Mesenteric fat pad (tissue), 1 donor: ENCODE data around the gene TANC1. TPM values are rescaled to one million over a fixed set of nuclear protein-coding genes. Genes with fewer than 3 reads are reported as not detected.
"Not testable (repeated sequence)": the region's sequence is repeated elsewhere in the genome, so short reads cannot be mapped to it uniquely, and the experiment has no call there.

ENCODE experiments used
- DNase-seq: peaks from one replicate; pipeline ENCODE4 v3.0.0-alpha.2; 2020; ENCODE audit warnings: low spot score
- total RNA-seq: library from RNA; stranded (reverse); fragmentation: NEBNext Ultra II Directional; extraction: Animal tissue kit (Norgen Biotek cat#: 25700); gene quantifications from one replicate; pipeline ENCODE4 v1.2.1, GENCODE V29; 2021
- donor health status: DM: yes; HTN: yes; CAD: no.

Gene TANC1
- total RNA-seq, 1 donor from 2014 or later, result 27.9 TPM

DNA sequence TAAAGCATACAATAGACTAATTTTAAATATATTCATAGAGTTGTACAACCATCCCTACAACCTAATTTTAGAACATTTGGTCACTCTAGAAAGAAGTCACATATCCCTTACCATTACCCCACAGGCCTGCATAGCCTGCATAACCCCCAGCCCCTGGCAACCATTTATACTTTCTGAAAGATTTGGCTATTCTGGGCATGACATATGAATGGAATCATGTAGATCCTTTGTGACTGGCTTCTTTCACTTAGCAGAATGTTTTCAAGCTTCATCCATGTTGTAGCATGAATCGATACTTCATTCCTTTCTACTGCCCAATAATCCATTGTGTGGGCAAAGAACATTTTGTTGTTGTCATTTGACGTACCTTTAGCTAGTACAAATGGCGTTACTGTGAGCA lies 166.5 kb downstream of the TANC1 start:
- DNase-seq, result no peak

- DNase-seq, result no peak
Measured at GRCh38 chr2:159136391-159136790, 168.0 kb downstream of the TANC1 start.

DNA sequence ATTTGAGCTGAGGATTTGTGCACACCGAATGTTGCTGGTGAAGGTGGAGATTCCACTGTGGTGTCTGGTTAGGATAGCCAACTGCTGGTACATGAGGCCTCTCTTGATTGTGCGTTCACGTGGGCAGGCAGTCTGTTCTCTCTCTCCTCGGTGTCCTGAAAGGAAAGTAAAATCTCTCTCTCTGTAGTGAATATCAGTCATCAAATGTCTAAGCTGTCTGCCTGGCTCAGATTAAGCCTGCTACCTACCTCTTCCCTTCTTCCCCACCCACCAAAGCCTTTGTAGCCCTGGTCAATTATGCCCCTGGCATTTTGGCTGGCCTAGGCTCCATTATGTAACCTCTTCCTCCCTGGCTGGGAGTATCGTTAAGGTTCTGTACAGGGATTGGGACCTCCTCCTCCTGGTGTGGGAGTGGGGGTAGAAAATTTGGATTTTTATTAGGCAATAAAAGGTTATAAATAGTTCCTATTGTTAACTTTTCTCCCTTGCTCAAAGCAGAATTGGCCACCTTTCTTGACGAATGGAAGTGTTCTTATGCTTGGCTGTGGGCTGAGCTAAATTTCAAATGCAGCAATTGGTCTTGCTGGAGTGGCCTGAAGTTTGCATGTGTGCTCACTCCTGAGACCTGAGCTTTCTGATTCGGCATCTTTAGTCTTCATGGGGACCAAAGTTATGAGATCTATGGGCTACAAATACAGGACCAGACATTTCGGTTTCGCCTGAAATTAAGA lies 169.2 kb downstream of the TANC1 start:
- DNase-seq, result no peak

DNA sequence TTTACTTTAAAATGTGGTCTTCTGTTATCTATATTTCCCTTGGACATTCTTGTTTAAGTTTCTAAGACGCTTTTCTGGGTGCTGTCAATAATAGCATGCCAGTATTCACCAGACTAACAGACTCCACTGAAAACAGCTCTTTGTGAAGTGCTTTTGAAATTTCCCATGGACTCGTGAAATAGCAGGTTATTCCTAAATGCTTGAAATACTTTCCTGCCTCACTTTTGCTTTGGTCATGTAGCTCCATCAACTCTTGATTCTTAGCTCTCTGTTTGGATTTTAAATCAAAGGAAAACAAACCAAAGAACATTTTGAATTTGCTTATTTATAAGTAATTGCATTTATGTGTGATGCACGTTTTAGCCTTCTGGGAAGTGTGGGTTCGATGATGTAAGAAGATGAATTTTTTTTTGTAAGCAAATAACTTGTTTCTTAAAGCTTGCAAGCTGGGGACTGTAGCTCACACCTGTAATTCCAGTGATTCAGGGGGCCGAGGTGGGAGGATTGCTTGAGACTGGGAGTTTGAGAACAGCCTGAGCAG lies 170.3 kb downstream of the TANC1 start:
- DNase-seq, result no peak

GRCh38 chr2:159139216-159139933 lies 170.9 kb downstream of the TANC1 start:
- no peak for DNase-seq

- no peak for DNase-seq
Measured at GRCh38 chr2:159140070-159140769, 171.8 kb downstream of the TANC1 start.

GRCh38 chr2:159140821-159141220 lies 172.4 kb downstream of the TANC1 start:
- DNase-seq, result not testable (repeated sequence)

- DNase-seq, result no peak
Measured at GRCh38 chr2:159144776-159145614, 176.6 kb downstream of the TANC1 start.

DNA sequence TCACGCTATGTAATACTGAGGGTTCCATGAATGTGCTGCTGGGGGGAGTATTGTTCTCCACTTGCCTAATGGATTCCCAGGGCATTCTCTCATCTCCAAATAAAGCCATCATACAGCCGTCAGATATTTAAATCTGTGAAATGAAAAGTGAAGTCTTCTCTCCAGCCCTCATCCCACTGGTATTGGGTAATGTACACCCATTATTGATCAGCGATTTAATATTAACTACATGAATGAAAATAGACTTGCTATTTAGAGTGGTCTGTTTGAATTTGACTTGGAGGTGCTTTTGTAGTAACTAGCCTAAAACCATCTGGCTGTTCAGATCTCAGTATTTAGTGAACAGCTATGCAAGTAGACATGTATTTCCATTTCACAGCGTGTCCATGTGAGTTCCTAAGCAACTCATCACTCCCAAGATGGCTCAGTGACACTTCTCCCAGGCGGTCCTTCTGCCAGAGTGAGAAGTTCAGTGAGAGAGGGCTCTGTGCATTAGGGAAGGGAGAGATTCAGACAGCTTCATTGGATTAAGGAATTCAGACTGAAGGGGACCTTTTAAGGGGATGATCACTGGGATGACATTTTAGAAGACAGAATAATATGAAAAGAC lies 177.4 kb downstream of the TANC1 start:
- DNase-seq, result no peak

GRCh38 chr2:159146996-159147666 lies 178.7 kb downstream of the TANC1 start:
- no peak for DNase-seq

- no peak for DNase-seq
Measured at GRCh38 chr2:159147690-159148089, 179.2 kb downstream of the TANC1 start.

- DNase-seq, result no peak
Measured at GRCh38 chr2:159148901-159149300, 180.5 kb downstream of the TANC1 start.

- no peak for DNase-seq
Measured at GRCh38 chr2:159149747-159150146, 181.3 kb downstream of the TANC1 start.

DNA sequence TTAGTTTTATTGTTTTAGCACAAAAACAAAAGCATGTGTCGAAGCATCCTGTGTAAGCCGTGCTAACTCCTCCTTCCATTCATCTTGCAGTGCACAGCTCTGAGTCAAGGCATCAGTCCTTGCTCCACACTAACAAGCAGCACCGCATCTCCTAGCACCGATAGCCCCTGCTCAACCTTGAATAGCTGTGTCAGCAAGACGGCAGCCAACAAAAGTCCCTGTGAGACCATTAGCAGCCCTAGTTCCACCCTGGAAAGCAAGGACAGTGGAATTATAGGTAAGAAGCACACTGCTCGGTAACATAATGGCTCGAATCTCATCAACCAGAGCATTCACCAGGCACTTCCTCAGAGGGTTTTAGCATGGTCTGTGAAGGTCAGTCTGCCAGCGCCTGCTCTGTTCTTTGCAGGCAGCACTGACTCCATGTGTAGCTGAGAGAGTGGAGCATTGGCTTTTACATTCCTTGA lies 181.9 kb downstream of the TANC1 start:
- DNase-seq, result no peak

DNA sequence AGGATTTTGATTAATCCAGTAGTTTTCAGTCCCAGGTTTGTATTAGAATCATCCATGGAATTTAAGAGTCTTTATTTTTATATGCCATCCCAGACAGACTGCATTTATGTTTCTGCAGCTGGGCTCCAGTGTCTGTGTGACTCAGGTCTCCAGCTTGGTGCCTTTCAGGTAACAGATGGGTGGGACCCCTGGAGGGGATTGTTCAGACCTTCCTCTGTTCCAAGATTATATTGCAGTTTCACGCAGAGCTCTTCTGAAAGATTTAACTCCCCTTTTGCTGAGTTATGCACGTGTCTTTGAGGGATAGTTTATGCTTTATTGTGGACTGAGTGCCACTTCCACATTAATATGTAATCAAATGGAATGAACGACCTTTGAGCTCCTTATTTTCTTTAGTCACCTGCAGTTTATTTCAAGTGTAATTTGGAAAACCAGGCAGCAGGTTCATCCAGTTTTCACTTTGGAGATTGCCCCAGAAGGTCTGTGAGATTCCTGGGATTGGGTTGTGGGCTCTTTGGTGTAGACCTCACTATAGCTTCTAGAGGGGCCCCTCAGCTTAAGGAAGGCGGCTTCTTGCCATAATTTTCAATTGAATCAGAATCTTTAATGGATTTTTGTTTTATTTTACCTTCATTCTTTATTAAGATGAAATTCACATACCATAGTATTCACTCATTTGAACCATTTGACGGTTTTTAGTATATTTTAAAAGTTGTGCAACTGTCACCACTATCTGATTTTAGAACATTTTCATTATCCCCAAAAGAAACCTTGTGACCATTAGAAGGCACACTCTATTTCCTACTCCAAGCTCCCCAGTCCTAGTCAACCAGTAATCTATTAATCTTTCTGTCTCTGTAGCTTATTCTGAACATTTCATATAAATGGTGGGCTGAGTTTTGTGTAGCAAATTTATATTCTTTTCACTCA lies 183.0 kb downstream of the TANC1 start:
- no peak for DNase-seq

DNA sequence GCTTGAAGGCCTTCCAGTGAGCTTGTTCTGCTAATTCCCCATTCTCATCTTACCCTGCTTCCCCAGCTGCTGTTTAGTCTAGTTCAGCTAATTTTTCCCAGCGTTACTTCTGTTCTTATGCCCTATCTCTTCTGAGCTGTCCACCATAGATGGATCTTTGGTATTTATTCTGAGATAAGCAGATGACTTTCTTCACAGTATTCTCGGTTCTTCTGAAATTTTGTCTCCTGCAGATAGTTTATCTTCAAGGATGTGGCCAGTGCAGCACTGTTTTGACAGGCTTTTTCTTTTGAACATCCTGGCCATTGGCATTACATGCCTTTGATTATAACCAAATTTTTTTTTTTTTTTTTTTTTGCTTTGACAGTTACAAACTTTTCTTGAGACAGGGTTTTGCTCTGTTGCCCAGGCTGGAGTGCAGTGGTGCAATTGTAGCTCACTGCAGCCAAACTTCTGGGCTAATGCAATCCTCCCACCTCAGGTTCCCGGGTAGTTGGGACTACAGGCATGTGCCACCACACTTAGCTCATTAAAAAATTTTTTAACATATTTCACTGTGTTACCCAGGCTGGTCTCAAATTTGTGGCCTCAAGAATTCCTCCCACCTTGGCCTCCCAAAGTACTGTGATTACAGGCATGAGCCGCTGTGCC lies 183.8 kb downstream of the TANC1 start:
- no peak for DNase-seq

DNA sequence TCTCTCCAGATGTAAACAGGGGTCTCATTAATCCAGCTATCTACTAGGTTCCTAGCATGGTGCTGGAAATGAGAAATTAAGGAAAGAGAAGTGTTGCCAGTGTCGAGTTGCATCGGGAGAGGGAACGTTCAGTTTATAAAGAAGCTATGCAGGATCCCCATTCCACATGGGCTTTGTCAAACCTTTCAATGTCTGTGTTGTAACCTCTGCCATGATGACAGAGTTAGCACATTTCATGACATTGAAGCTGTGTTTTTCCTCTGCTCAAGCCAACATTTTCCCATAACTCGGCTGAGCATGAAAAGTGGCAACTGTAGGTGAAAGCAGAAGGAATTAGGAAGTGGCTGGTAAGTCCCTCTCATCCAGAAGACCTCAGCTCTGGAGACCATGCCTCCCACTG lies 184.6 kb downstream of the TANC1 start:
- no peak for DNase-seq

DNA sequence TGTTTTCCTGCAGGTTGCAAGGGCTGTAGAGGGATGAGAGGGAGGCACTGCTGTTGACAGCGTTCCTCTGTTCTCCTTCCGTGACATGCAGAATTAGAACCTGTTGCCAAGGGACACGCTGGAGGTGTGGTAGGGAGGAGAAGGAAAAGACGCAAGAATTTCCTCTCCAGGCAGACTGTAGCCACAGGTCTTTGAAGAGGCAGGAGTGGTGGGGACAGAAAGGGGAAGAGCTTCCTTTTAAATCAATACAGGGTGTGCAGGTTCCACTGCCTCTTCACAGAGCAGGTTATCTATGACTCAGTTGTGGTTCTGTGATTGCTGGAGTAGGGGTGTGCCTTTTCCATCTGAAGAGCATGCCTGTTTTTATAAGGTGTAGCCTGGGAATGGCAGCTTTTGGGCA lies 185.0 kb downstream of the TANC1 start:
- DNase-seq, result no peak
